Ectodermal cell (in vitro differentiated cells): ENCODE measurements around the gene KIRREL3.

Experiments
- H3K27ac ChIP-seq: 2 replicates; pipeline ENCODE4 v1.7.0; 2013; ENCODE audit warnings: mild to moderate bottlenecking, low read depth, low read length; ENCODE audit not compliant: insufficient read depth, poor library complexity, severe bottlenecking
- H3K27me3 ChIP-seq: 2 replicates; pipeline ENCODE4 v1.7.0; 2013; ENCODE audit warnings: mild to moderate bottlenecking, low read length; ENCODE audit not compliant: insufficient read depth, control insufficient read depth, poor library complexity, severe bottlenecking
- H3K36me3 ChIP-seq: one replicate; pipeline ENCODE4 v1.7.0; 2013; ENCODE audit warnings: low read length; ENCODE audit not compliant: control insufficient read depth, insufficient read depth
- H3K4me1 ChIP-seq: one replicate; pipeline ENCODE4 v1.7.0; 2013; ENCODE audit warnings: low read length; ENCODE audit not compliant: control insufficient read depth, insufficient read depth
- H3K4me3 ChIP-seq: 2 replicates; pipeline ENCODE4 v1.7.0; 2013; ENCODE audit warnings: low read depth, low read length, control low read depth; ENCODE audit not compliant: insufficient read depth
- H3K9me3 ChIP-seq: 2 replicates; pipeline ENCODE4 v1.7.0; 2013; ENCODE audit warnings: mild to moderate bottlenecking, low read length, moderate library complexity; ENCODE audit not compliant: control insufficient read depth
- WGBS, 2 experiments: methylation state at CpG; one replicate each; pipeline ENCODE4 v1.1.7; 2013; ENCODE audit warnings: missing lambda C conversion rate in 2 of 2; 5-methylcytosine and 5-hydroxymethylcytosine counted together

The KIRREL3 gene

GRCh38 chr11:126920833-126921232 lies 79.7 kb downstream of the KIRREL3 start:
- Histone ChIP-seq H3K27ac (no peak overlapping the region), H3K4me1 (no peaks in the 10 kb centered on the region), H3K9me3 (no peaks in the 10 kb centered on the region), H3K27me3 (no peaks in the 10 kb centered on the region), H3K4me3 (no peak overlapping the region), H3K36me3 (no peaks in the 10 kb centered on the region)
- 89% methylated on average over 4 of the region's 4 CpGs for WGBS, 2 experiments

DNA sequence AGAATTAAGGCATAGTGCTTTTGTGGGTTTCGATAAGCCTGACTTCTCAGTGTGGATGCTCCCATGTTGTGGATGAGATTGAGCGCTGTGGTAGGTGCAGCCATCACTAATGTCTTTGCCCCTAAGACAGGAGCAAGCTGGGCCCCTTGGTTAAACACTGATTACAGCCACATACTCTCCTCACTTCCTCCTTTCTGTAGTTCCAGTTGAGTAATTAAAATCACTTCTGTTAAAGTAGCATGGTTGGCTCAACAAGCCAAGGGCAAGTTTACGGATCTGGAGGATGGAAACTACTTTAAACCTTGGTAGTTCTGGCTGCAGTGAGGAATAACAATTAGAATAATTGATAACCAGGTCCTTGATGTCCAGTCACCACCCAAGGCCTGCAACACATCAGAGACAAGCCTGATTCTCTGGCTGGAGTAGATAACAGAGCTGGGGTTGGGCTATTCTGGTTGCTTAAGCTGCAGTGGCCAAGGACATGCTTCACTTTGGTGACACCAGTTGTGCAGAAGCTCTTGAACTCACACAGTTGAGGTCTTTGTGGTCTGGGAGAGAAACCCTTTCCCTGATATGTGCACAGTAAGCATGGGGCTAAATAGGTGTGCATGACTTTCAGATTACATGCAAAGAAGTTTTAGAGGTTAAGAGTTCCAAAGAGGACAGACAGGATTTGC lies 81.3 kb downstream of the KIRREL3 start:
- H3K9me3 ChIP-seq = no peaks in the 10 kb centered on the region
- no peak overlapping the region for H3K4me3 ChIP-seq
- WGBS, 2 experiments = 90 to 96% methylated on average over 3 of the region's 3 CpGs
- H3K4me1 ChIP-seq = no peaks in the 10 kb centered on the region
- H3K36me3 ChIP-seq = no peaks in the 10 kb centered on the region
- no peaks in the 10 kb centered on the region for H3K27me3 ChIP-seq
- H3K27ac ChIP-seq = no peak overlapping the region

DNA sequence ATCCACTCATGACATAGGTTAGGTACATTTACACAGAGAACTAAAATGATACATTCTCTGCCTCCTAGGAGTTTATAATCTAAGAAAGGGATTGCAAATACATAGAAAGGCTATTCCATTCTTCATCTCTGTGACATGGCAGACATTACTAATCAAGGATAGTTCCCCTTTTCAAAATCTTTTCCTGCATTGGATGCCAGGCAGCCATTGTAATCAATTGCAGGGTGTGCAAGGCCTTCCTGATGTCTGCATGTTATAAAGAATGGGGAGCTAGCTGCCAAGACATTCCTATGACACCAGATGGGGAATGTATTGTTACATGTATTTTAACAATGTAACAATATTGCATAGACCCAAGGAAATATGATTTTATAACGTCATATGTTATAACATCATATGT lies 82.0 kb downstream of the KIRREL3 start:
- H3K27me3 ChIP-seq = no peaks in the 10 kb centered on the region
- H3K27ac ChIP-seq = no peak overlapping the region
- no peak overlapping the region for H3K4me3 ChIP-seq
- no peaks in the 10 kb centered on the region for H3K4me1 ChIP-seq
- no peaks in the 10 kb centered on the region for H3K36me3 ChIP-seq
- WGBS, 2 experiments = no CpG with 5 or more reads among the region's 1 CpG
- no peaks in the 10 kb centered on the region for H3K9me3 ChIP-seq

- Histone ChIP-seq H3K4me1 (no peaks in the 10 kb centered on the region), H3K4me3 (no peak overlapping the region), H3K36me3 (no peaks in the 10 kb centered on the region), H3K9me3 (no peaks in the 10 kb centered on the region), H3K27ac (no peak overlapping the region), H3K27me3 (no peaks in the 10 kb centered on the region)
- 88% methylated on average over 8 of the region's 9 CpGs for WGBS, 2 experiments
Observed at GRCh38 chr11:126917531-126918204, 82.9 kb downstream of the KIRREL3 start.

DNA sequence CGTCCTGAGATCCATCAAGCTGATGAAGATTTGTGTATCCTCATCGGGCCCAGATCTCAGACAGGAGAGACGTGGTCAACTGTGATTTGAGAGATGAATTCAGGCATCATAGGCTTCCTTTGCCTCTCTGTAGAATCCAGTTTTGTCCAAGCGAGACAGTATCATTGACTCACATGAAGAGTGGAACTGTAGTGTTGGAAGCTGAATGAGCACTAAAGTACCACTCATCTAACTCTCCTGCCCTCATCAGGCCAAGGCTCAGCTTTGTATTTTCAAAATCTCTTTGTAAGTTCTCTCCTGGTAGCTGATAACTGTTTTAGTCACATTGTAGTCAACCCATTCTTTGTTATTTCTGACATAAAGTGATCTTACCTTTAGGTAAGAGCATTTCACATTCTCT lies 85.1 kb downstream of the KIRREL3 start:
- Histone ChIP-seq H3K4me3 (no peak overlapping the region), H3K9me3 (no peaks in the 10 kb centered on the region), H3K4me1 (no peaks in the 10 kb centered on the region), H3K36me3 (no peaks in the 10 kb centered on the region), H3K27ac (no peak overlapping the region), H3K27me3 (no peaks in the 10 kb centered on the region)
- WGBS, 2 experiments = 83 to 85% methylated on average over 4 of the region's 4 CpGs

- Histone ChIP-seq H3K4me3 (no peak overlapping the region), H3K27ac (no peak overlapping the region), H3K36me3 (no peaks in the 10 kb centered on the region), H3K27me3 (no peaks in the 10 kb centered on the region), H3K9me3 (no peaks in the 10 kb centered on the region), H3K4me1 (no peaks in the 10 kb centered on the region)
- 87% methylated on average over 1 of the region's 1 CpG; no CpG with 5 or more reads in 1 of the 2 experiments for WGBS, 2 experiments
Observed at GRCh38 chr11:126914941-126915340, 85.6 kb downstream of the KIRREL3 start.

GRCh38 chr11:126914166-126914565 lies 86.4 kb downstream of the KIRREL3 start:
- Histone ChIP-seq H3K36me3 (no peaks in the 10 kb centered on the region), H3K27ac (no peak overlapping the region), H3K4me3 (no peak overlapping the region), H3K9me3 (no peaks in the 10 kb centered on the region), H3K27me3 (no peaks in the 10 kb centered on the region), H3K4me1 (no peaks in the 10 kb centered on the region)
- WGBS, 2 experiments = 71 to 100% methylated on average over 1 of the region's 1 CpG

- WGBS, 2 experiments = 100% methylated on average over 2 of the region's 2 CpGs; no CpG with 5 or more reads in 1 of the 2 experiments
- Histone ChIP-seq H3K27me3 (no peaks in the 10 kb centered on the region), H3K9me3 (no peaks in the 10 kb centered on the region), H3K36me3 (no peaks in the 10 kb centered on the region), H3K27ac (no peak overlapping the region), H3K4me1 (no peaks in the 10 kb centered on the region), H3K4me3 (no peak overlapping the region)
Observed at GRCh38 chr11:126904520-126904919, 96.0 kb downstream of the KIRREL3 start.

- Histone ChIP-seq H3K27me3 (no peaks in the 10 kb centered on the region), H3K4me3 (no peak overlapping the region), H3K4me1 (no peaks in the 10 kb centered on the region), H3K9me3 (no peaks in the 10 kb centered on the region), H3K27ac (no peak overlapping the region), H3K36me3 (no peaks in the 10 kb centered on the region)
- 91 to 93% methylated on average over 3 of the region's 3 CpGs for WGBS, 2 experiments
Observed at GRCh38 chr11:126901783-126902182, 98.8 kb downstream of the KIRREL3 start.

- no peaks in the 10 kb centered on the region for H3K27me3 ChIP-seq
- no peak overlapping the region for H3K27ac ChIP-seq
- 91 to 93% methylated on average over 4 to 5 of the region's 5 CpGs for WGBS, 2 experiments
- H3K36me3 ChIP-seq = no peaks in the 10 kb centered on the region
- no peak overlapping the region for H3K4me3 ChIP-seq
- H3K9me3 ChIP-seq = no peaks in the 10 kb centered on the region
- no peaks in the 10 kb centered on the region for H3K4me1 ChIP-seq
Observed at GRCh38 chr11:126899961-126900748, 100.4 kb downstream of the KIRREL3 start.
